Stimulated activated CD4-positive, alpha-beta T cell treated with anti-CD3 and anti-CD28 coated beads, TNF-alpha, amount 100 ng/mL, for 48 hours (primary cell): Measurements from ENCODE around the gene SLC6A8.
"Not testable (repeated sequence)": the region's sequence is repeated elsewhere in the genome, so short reads cannot be mapped to it uniquely, and the experiment has no call there.

Experiments
- DNase-seq, 3 donors: peaks; one replicate each; pipeline ENCODE4 v3.0.0-alpha.2; 2020; ENCODE audit warnings: low read depth in 3 of 3

The SLC6A8 gene

GRCh38 chrX:153671589-153672530 is 15.9 kb upstream of the SLC6A8 start:
- DNase-seq, result no peak

- no peak for DNase-seq
These were observed 14.9 kb upstream of the SLC6A8 start for GRCh38 chrX:153672531-153673427.

- DNase-seq, result no peak
These were observed 14.1 kb upstream of the SLC6A8 start, which contains the start of gene PNCK for GRCh38 chrX:153673428-153674218. Gene PNCK (minus strand): TSS chrX:153673813. CDS start chrX:153673076, 737 bp downstream.

GRCh38 chrX:153674219-153674851 is 13.4 kb upstream of the SLC6A8 start:
- DNase-seq, result no peak

GRCh38 chrX:153681175-153681574 is 6.6 kb upstream of the SLC6A8 start:
- no peak for DNase-seq

GRCh38 chrX:153683486-153683885 is 4.2 kb upstream of the SLC6A8 start:
- DNase-seq, result not testable (repeated sequence)

- no peak for DNase-seq
These were observed 3.1 kb upstream of the SLC6A8 start for GRCh38 chrX:153684467-153685155.

- DNase-seq, result no peak
These were observed 2.6 kb upstream of the SLC6A8 start for GRCh38 chrX:153685156-153685536.

- DNase-seq, result no peak
These were observed 1.7 kb upstream of the SLC6A8 start for GRCh38 chrX:153685751-153686696.

GRCh38 chrX:153686711-153687110 is 1.0 kb upstream of the SLC6A8 start:
- no peak for DNase-seq

- DNase-seq, result no peak
These were observed 345 bp downstream of the SLC6A8 start for GRCh38 chrX:153688071-153688470.

GRCh38 chrX:153688506-153688905 is 780 bp downstream of the SLC6A8 start:
- no peak for DNase-seq

GRCh38 chrX:153688911-153689590 is 1.3 kb downstream of the SLC6A8 start:
- DNase-seq, result no peak

GRCh38 chrX:153689654-153690465 is 2.1 kb downstream of the SLC6A8 start:
- DNase-seq, result no peak

GRCh38 chrX:153690466-153690865 is 2.7 kb downstream of the SLC6A8 start:
- DNase-seq, result no peak

- not testable (repeated sequence) for DNase-seq
These were observed 3.5 kb downstream of the SLC6A8 start for GRCh38 chrX:153691032-153691827.

GRCh38 chrX:153692003-153692402 is 4.3 kb downstream of the SLC6A8 start:
- DNase-seq, result no peak
